Renal cortex interstitium (tissue), 11 donors: ENCODE results near the gene SLC38A1. TPM values are rescaled to one million over a fixed set of nuclear protein-coding genes. Genes with fewer than 3 reads are reported as not detected.

ENCODE experiments used
- DNase-seq, 11 donors: peaks; one replicate each; pipeline ENCODE4 v3.0.0-alpha.2; 2013; ENCODE audit warnings: low read depth in 9 of 11, low spot score in 4 of 11; ENCODE audit errors: extremely low read depth in 1 of 11
- polyA plus RNA-seq, 3 donors: library from polyadenylated mRNA; unstranded; fragments of 120-200 nt; gene quantifications; one replicate each; pipeline ENCODE4 v1.2.1, GENCODE V29; 2013; ENCODE audit not compliant: insufficient read length in 3 of 3

SLC38A1 gene
- polyA plus RNA-seq, 3 donors, result 61.3 to 70.2 (median 69.6) TPM

DNA sequence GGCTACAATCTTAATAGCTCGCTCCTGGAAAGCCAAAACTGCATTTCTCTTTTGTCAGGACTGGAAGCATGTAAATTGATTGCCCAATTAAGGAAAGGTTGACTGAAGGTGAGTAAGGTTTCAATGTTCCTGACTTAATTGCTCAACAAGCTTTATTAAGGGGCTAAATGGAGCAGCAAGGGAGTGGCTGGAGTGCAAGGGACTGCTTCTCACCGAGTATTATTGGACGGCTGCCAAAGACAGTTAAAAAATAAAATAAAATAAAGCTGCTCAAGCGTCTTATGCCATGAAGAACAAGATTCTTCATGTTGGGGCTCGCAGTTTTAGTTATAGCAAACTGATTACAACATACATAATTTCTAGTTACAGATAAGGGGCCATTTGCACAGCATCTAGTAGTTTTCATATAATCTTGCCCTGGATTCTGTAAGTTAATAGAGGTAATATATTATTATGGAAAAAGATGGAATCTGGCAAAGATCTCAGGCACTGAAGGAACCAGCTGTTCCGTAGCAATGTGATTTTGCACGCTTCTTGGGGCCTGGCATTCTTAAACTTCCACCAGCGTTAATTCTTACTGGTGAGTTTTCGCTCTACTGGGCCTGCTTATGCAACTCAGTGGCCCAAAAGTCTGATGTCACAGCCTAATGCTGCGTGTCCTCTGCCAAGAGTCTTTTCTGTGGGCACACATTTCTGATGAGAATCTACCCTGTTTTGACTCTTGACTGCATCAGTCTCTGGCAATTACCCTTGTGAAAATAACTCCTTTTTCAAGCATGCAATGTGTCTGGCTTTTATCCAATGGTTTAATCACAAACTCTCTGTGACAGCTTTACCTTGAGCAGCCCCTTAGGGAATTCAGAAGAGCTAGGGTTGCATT is 108.5 kb downstream of the SLC38A1 start:
- peak; percentile 33 to 82 (median 59) for DNase-seq

DNA sequence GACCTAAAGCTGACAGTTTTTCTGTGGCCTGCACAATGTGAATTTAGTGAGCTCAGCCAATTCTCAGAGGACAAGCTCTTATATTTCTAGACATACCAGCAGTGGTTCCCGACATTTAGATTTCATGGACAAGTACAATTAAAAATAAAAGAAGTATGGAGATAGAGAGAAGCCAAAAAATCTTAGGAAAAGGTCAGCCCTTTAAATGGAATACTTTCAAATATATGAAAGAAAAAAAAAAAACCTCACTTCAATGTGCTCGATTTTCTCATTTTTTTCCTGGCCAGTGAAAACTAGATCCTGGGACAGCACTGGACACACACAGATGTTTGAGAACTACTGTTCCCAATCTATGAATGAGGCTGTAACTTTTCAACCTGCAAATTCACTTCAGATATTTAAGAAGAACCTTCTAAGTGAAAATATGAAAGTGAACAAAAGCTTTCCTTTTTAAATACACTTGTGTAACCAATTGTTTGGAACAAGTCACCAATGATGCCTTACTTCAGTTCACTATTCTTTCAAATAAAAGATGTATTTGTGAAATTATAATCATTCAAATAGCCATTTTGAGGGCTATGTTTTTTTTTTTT is 109.4 kb downstream of the SLC38A1 start:
- no peak for DNase-seq

DNA sequence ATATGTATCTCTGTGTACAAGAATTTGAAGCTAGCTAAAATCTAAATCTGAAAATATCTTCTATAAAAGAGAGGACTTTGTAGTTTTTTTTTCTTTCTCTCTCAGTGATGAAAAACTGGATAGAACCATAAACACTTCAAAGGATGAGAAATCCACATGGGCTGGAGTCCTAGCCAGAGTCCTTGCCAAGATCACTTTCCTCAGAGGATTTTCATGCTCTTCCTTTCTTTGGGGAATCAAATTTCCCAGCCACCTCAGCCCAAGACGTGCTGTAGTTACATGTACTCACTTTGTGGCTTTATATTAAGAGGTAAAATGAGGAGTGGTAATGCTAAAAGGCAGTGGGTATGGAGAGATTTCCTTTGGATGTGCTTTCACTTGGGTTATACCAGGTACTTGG is 110.3 kb downstream of the SLC38A1 start:
- no peak for DNase-seq

- no peak for DNase-seq
Measured at GRCh38 chr12:46154221-46154985, 114.4 kb downstream of the SLC38A1 start.

DNA sequence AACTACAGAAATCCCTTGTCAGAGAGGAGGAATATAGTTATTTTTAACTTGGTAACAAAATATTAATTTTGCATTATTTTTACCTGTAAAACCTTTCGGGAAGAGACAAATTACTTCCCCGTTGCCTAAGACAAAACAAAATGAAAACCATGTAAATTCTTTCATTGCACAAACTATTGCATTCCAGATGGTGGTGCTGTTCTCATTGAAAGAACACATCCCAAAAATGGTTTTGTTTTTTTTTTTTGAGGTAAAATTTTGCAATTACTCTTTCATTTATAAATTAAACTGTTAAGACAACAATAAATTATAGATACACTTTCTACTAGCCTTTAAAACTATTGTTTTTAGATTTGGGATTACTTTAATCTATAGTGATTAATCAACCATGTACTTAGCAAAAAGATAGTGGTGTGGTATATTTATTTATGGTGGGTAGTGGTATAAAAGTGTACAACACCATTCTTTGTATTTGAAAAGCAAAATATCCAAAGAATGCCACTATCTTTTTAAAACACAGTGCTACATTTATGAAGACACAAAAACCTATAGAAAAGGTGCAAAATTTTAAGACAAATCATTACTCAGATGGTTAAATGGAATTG is 115.5 kb downstream of the SLC38A1 start:
- DNase-seq, result no peak

- DNase-seq, result no peak
Measured at GRCh38 chr12:46152456-46152855, 116.4 kb downstream of the SLC38A1 start.

GRCh38 chr12:46150735-46151134 is 118.1 kb downstream of the SLC38A1 start:
- no peak for DNase-seq

DNA sequence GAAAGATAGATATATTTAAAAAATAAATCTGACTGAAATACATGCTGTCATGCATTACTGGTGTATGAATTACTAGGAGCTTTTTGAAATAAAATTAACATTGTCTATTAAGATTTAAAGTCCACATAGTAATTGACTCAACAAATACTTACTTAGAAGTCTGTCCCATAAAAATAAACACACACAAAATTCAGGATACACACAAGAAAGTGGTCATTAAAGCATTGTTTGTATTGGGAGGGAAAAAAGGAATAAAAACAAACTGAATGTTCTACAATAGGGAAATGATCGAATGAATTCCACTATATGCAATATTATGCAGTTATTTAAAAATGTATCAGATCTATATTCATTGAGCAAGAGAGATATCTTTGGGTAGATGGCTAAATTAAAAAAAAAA is 118.9 kb downstream of the SLC38A1 start:
- DNase-seq, result no peak

DNA sequence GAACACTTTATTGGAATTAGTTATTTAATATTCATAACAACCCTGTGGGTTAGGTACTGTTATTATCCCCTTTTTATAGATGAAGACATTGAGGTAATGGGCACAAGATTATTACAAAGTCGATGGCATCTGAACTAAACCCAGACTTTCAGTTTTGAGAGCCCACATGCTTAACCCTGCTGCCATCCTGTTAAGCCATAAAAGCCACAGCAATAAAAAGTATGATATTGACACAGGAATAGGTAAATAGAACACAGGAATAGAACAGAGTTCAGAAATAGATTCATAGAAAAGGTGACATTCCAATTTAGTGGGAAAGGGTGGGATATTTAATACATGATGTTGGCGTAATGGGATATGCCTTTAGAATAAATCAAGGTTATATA is 119.8 kb downstream of the SLC38A1 start:
- no peak for DNase-seq

- no peak for DNase-seq
Measured at GRCh38 chr12:46148327-46149078, 120.3 kb downstream of the SLC38A1 start.

DNA sequence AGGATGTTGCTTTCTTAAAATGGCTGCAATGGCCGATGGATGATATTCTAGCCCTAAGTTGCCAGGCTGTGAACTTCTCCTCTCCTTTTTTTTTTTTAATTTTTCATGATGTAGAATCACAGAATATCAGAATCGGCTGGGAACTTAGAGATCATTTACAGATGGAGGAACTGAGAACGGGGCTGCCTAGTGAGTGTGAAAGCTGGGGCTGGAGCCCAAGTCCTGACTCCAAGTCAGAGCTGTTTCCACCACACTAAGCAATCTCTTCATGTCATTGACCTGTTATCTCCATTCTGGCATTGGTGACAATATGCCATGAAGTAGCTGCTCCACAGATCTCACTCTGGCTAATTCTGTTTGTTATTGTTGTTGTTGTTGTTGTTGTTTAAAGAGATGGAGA is 121.7 kb downstream of the SLC38A1 start:
- no peak for DNase-seq

DNA sequence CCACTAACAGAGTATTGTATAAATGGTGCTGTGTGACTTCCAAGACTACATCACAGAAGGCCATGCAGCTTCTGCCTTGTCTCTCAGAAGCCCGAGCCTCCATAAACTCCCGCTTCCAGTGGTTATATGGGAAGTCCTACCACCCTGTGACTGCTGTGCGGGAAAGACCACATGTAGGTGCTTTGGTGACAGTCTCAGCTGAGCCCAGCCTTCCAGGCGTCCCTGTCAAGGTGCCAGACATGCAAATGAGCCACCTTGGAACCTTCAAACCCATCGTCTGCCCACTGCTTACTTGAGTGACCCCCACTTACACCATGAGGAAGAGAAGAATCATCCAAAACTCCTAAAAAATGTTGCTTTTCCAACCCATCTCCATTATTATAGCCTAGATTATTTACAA is 123.0 kb downstream of the SLC38A1 start:
- DNase-seq, result no peak

DNA sequence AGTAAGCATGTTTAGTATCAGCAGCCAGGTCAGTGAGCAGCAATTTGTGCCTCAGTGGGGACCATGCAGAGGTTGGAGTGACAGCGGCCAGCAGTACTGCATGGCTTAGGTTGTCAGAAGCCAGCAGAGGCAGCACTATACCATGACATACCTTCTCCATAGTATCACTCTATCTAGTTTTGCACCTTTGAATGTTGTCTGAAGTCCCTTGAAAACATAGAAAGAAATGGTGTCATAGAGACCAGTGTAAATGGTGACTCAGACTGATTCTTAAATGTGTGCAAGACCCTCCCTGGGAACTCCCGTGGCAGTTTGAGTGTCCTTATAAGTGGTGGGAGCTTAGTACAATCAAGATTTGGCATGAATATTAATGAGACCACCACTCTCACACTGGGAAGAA is 124.4 kb downstream of the SLC38A1 start:
- no peak for DNase-seq

DNA sequence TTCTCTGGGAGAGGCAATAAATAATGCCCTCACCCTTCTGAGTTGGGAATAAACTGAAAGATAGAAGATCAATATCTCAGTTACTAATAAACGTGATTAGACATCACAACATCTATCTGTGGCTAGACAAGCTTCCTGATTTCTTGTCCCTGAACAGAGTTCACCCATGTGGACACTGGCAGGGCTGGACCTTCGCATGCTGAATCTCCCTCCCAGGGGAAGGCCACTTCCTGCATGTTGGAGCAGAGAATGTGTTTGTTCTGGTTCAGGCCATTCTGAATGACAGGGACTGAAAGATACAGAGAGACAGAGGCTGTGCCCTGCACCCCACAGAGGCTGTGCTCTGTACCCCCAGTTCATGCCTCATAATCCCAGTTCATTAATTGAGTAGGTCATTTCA is 132.6 kb downstream of the SLC38A1 start:
- no peak for DNase-seq

GRCh38 chr12:46135750-46136149 is 133.1 kb downstream of the SLC38A1 start:
- no peak for DNase-seq

- DNase-seq, result no peak
Measured at GRCh38 chr12:46134852-46135251, 134.0 kb downstream of the SLC38A1 start.

DNA sequence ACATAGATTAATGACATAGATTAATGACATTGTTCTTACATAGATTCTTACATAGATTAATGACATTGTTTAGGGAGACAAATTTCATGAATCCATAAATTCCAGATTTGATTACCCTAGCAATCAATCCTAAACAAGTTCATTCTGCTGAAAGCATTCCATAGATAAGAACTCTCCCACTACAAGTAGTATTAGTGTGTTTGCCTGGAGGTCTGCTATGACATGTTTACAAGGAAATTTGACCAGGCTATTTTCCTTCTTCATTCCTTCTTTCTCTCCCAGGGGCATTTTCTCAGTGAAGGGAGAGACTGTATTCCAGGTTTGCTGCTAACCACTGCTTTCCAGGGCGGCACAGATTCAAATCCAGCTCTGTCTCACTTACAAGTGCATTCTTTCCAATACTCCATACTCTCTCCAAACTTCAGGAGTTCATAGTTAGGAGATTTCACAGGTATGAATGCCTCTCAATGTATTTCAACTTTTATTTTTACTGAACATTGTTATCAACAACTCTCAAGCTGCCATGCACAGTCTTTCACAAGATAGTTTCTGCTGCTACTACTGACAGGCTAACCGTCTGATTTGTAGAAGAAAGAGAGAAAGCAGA is 134.5 kb downstream of the SLC38A1 start:
- no peak for DNase-seq

DNA sequence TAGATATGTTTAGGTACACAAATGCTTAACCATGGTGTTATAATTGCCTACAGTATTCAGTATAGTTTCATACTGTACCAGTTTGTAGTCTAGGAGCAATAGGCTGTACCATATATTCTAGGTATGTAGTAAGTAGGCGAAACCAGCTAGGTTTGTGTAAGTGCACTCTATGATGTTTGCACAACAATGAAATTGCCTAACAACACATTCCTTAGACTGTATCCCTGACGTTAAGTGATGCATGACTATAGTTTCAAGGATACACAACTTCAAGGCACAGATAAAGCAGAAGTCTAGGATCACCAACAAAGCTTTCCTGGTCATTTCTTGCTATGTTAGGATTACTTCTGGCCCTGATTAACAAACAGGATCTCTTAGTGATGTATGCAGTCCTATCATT is 135.1 kb downstream of the SLC38A1 start:
- DNase-seq, result no peak
